Measurements from ENCODE around the gene LTO1. TPM values are rescaled to one million over a fixed set of nuclear protein-coding genes. Genes with fewer than 3 reads are reported as not detected.

The LTO1 gene
- polyA plus RNA-seq, 1 experiment: 13.7 TPM

DNA sequence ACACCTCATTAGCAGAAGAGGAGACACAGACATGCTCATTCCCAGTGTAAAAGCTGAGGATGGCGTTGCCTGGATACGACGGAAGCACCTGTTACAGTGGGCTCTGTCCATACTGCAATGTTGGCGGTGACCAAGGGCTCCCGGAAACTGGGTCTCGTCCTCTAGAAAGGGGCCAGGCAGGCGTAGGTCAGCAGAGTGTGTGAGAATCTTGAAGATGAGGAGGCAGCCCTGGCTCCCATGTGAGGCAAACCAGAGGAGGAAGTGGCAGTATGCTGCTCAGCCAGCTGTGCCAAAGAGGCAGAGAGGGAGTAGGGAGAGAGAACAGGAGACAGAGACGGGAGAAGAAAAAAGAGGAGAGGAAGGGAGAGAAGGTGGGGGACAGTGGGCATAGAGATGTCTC lies 10.3 kb downstream of the LTO1 start:
- POLR2A ChIA-PET: no interaction called here
- CTCF ChIA-PET: interaction anchor here (0.6 to 8.8 kb wide), 5 partner anchors 13 to 564 kb away, joined by 3 to 94 read pairs (median 4); no protein-coding TSS in a partner anchor
- H3K36me3 ChIP-seq (ENCODE audit: control insufficient read depth, insufficient read depth, low read length): peaks cover 12% of the 10 kb centered on the region

DNA sequence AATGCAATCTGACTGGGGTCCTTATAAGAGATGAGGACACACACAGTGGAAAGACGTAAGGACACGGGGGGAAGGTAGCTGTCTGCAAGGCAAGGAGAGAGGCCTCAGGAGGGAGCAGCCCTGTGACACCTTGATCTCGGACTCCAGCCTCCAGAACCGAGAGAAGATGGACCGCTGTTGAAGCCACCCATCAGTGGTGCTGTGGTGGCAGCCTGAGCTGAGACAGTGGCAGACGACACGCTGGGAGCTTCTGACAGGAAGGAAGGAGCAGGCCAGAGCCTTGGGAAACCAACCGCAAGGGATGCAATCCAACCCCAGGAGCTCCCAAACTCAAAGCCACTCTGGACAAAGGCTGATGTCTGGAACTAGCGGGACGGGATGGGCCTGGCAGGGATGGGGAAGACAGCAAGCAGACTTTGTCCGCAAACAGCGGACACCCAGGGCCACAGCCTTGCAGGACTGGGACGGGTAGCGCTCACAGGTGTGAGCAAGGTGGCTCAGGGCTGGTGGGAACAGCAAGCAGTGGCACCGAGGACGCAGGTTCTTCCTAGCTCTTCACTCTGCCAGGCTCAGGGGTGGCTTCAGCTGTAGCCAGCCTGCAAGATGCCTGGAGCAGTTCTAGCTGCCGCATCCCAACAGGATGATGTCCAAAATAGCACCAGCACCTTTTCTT lies 10.9 kb downstream of the LTO1 start:
- ChIA-PET CTCF (interaction anchor here (1.6 to 8.8 kb wide), 2 partner anchors 533 to 563 kb away, joined by 5 to 94 read pairs; no protein-coding TSS in a partner anchor), POLR2A (no interaction called here)
- Histone ChIP-seq H3K36me3 (ENCODE audit: control insufficient read depth, insufficient read depth, low read length) (peaks cover 9% of the 10 kb centered on the region), H3K27me3 (ENCODE audit: control insufficient read depth, insufficient read depth, low read length) (no peaks in the 10 kb centered on the region), H3K4me3 (ENCODE audit: low read depth, low read length) (no peak overlapping the region)
- TF ChIP-seq, protein P1, sequence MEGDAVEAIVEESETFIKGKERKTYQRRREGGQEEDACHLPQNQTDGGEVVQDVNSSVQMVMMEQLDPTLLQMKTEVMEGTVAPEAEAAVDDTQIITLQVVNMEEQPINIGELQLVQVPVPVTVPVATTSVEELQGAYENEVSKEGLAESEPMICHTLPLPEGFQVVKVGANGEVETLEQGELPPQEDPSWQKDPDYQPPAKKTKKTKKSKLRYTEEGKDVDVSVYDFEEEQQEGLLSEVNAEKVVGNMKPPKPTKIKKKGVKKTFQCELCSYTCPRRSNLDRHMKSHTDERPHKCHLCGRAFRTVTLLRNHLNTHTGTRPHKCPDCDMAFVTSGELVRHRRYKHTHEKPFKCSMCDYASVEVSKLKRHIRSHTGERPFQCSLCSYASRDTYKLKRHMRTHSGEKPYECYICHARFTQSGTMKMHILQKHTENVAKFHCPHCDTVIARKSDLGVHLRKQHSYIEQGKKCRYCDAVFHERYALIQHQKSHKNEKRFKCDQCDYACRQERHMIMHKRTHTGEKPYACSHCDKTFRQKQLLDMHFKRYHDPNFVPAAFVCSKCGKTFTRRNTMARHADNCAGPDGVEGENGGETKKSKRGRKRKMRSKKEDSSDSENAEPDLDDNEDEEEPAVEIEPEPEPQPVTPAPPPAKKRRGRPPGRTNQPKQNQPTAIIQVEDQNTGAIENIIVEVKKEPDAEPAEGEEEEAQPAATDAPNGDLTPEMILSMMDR (IDR thresholded peaks at IDR 0.05; ENCODE audit: insufficient read depth, low read depth, low read length): no peak
- DNase-seq (ENCODE audit: low read depth): no peak

More for the DNA sequence above, 10.3 kb downstream of the LTO1 start:
- TF ChIP-seq, protein P1 (IDR thresholded peaks at IDR 0.05; ENCODE audit: insufficient read depth, low read depth, low read length): no peak
- DNase-seq (ENCODE audit: low read depth): no peak
- no peak overlapping the region for H3K4me3 ChIP-seq (ENCODE audit: low read depth, low read length)
- no peaks in the 10 kb centered on the region for H3K27me3 ChIP-seq (ENCODE audit: control insufficient read depth, insufficient read depth, low read length)

DNA sequence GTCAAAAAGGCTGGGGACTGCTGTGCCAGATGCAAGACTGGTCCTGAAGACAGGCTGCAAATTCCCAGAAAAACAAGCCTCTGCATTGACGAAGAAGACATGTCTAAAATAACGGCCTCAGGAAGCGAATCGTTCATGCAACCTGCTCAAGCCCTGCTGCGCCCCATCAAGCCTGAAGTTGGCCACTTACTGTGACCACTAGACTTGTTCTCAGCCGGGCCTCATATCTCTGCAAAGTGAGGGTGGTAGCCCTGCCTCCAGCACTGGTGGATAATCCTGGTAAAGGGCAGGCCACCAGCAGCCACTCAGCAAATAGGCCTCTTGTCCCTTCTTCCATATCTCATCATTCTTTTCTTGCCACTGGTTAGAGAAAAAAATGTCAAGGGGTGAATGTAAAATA lies 11.8 kb downstream of the LTO1 start:
- Histone ChIP-seq H3K4me3 (ENCODE audit: low read depth, low read length) (no peak overlapping the region), H3K27me3 (ENCODE audit: control insufficient read depth, insufficient read depth, low read length) (no peaks in the 10 kb centered on the region), H3K36me3 (ENCODE audit: control insufficient read depth, insufficient read depth, low read length) (peaks cover 8% of the 10 kb centered on the region)
- ChIA-PET CTCF (no interaction called here), POLR2A (no interaction called here)
- TF ChIP-seq, protein P1 (IDR thresholded peaks at IDR 0.05; ENCODE audit: insufficient read depth, low read depth, low read length): no peak
- DNase-seq (ENCODE audit: low read depth): no peak

DNA sequence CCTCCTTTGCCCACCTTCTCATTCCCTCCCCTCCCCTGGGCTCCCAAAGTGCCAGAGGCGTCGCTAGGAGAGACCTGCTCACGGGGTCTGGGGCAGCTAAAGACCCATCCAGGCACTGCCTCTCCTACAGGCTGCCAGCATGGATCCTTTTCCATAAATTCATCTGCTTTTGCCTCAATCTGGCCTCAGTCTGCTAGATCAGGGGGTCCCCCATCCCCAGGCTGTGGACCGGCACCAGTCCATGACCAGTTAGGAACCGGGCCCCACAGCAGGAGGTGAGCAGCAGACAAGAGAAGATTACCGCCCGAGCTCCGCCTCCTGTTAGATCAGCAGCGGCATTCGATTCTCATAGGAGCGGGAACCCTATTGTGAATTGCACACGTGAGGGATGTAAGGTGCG lies 12.3 kb downstream of the LTO1 start:
- no peak for DNase-seq (ENCODE audit: low read depth)
- Histone ChIP-seq H3K4me3 (ENCODE audit: low read depth, low read length) (no peak overlapping the region), H3K36me3 (ENCODE audit: control insufficient read depth, insufficient read depth, low read length) (peaks cover 8% of the 10 kb centered on the region), H3K27me3 (ENCODE audit: control insufficient read depth, insufficient read depth, low read length) (no peaks in the 10 kb centered on the region)
- TF ChIP-seq, protein P1 (IDR thresholded peaks at IDR 0.05; ENCODE audit: insufficient read depth, low read depth, low read length): no peak
- ChIA-PET CTCF (no interaction called here), POLR2A (no interaction called here)

DNA sequence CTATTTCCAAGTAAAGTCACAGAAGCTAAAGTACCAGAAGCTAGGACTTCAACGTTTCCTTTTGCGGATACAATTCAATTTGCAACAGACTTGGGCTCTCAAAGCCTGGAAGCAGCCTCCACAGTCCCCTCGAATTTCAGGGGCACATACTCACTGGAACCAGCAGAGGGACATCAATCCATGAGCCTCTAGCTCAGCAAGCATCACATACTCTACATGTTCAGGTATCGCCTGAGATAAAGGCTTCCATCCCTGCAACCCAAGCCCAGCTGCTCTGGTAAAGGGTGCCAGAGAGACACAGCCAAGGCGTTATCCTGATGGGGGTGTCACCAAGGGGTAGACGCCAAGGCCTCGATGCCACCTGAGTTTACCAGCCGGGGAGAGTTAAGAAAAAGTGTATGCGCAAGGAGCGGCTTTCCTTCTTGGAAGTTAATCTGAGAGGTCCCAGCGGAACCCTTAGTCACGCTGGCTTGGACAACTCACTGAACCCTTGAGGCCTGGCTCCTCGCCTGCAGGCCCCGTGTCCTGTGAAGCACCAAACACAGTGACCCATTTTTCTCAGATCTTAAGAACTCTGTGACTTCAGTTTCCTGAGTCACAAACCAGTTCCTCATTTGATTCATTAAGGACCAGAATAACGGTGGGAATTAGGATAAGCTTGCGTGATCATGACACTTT lies 13.0 kb downstream of the LTO1 start:
- H3K27me3 ChIP-seq (ENCODE audit: control insufficient read depth, insufficient read depth, low read length): no peaks in the 10 kb centered on the region
- TF ChIP-seq, protein P1 (IDR thresholded peaks at IDR 0.05; ENCODE audit: insufficient read depth, low read depth, low read length): peak; percentile 23; the same call in 1 of the 2 replicates
- ChIA-PET CTCF (interaction anchor here (1.3 to 4.1 kb wide), 3 partner anchors 8 to 369 kb away, joined by 3 to 26 read pairs (median 16); no protein-coding TSS in a partner anchor), POLR2A (no interaction called here)
- no peak for DNase-seq (ENCODE audit: low read depth)
- H3K36me3 ChIP-seq (ENCODE audit: control insufficient read depth, insufficient read depth, low read length): peaks cover 7% of the 10 kb centered on the region
- H3K4me3 ChIP-seq (ENCODE audit: low read depth, low read length): no peak overlapping the region

Measured in BJ (cell line).